Right lobe of liver (tissue), 6 donors: ENCODE results near the gene STK33. TPM values are rescaled to one million over a fixed set of nuclear protein-coding genes. Genes with fewer than 3 reads are reported as not detected.

ENCODE experiments used
- ATAC-seq, 4 donors: fragments of 200-7000 bp; cut with Tn5 transposase; one replicate each; pipeline ENCODE4 v1.9.1; 2020; ENCODE audit warnings: mild to moderate bottlenecking in 4 of 4, moderate library complexity in 4 of 4
- DNase-seq, 3 donors: peaks; one replicate each; pipeline ENCODE4 v3.0.0-alpha.2; 2020
- H3K27ac ChIP-seq, 3 donors: fragments of 200-600 bp; one replicate each; pipeline ENCODE4 v1.8.0; 2022
- H3K27me3 ChIP-seq, 2 donors: fragments of 200-600 bp; one replicate each; pipeline ENCODE4 v1.8.0; 2022
- H3K36me3 ChIP-seq, 4 donors: fragments of 200-600 bp; sonication (generic) in 1 of 4; one replicate each; pipeline versions ENCODE4 v1.5.1 to v1.8.0; 2017 to 2022; ENCODE audit warnings: control low read depth in 1 of 4
- H3K4me1 ChIP-seq, 4 donors: fragments of 200-600 bp; sonication (generic) in 1 of 4; one replicate each; pipeline versions ENCODE4 v1.5.1 to v1.8.0; 2017 to 2022; ENCODE audit warnings: control low read depth in 1 of 4
- H3K4me3 ChIP-seq, 3 donors: fragments of 200-600 bp; one replicate each; pipeline ENCODE4 v1.8.0; 2022
- H3K9me3 ChIP-seq, 4 donors: fragments of 200-600 bp; sonication (generic) in 1 of 4; one replicate each; pipeline versions ENCODE4 v1.5.1 to v1.8.0; 2017 to 2022; ENCODE audit warnings: control low read depth in 1 of 4
- CTCF ChIP-seq, 4 donors: fragments of 200-600 bp in 3 of 4; fragments of 450-650 bp in 1 of 4; IDR thresholded peaks; one replicate each; pipeline versions ENCODE4 v1.5.1 to v1.8.0; 2016 to 2022; ENCODE audit warnings: antibody characterized with exemption in 4 of 4, mild to moderate bottlenecking in 2 of 4
- POLR2A ChIP-seq: fragments of 450-650 bp; IDR thresholded peaks from one replicate; pipeline ENCODE4 v1.6.1; 2017; ENCODE audit warnings: antibody characterized with exemption, mild to moderate bottlenecking
- WGBS: methylation state at CpG from one replicate; pipeline ENCODE4 v1.1.6; 2018; ENCODE audit warnings: low coverage, low lambda C conversion rate; ENCODE audit not compliant: insufficient coverage; ENCODE audit errors: missing lambda C conversion rate; 5-methylcytosine and 5-hydroxymethylcytosine counted together
- intact Hi-C, 2 donors: fragments of 100-400 bp; cut with DNase I; formaldehyde crosslinking; loops; one replicate each; pipeline versions ENCODE4 v1.11.2 to v1.14.1; 2022
- total RNA-seq, 6 experiments: library from RNA; depleted of rRNA in 2 of 6; stranded (reverse); fragments of >200 nt in 2 of 6; fragmentation: NEBNext Ultra II Directional in 3 of 6; extraction: Animal tissue kit (Norgen Biotek cat#: 25700) in 3 of 6; gene quantifications; one replicate each; pipeline versions ENCODE4 v1.1.0 to v1.2.4, GENCODE V29; 2016 to 2023
- donor health status: DM: no; HTN: yes; CAD: no.
- donor health status: DM: no; HTN: no; CAD: no.
- donor health status: DM: no; HTN: no; CAD: no.
- donor health status: DM: no; HTN: yes; CAD: no.
- donor health status: DM: no; HTN: yes; CAD: no.

Gene STK33
- total RNA-seq, 6 experiments from 2014 or later: 0.12 to 1.1 (median 0.42) TPM; not detected in 2

- peaks cover 0 to 30% (median 16%) of the 10 kb centered on the region in 4 donors for H3K36me3 ChIP-seq
- no peak overlapping the region for H3K27ac ChIP-seq
- WGBS: 71% methylated on average over 1 of the region's 3 CpGs
- H3K9me3 ChIP-seq: peaks cover 0 to 3% (median 0%) of the 10 kb centered on the region in 4 donors
- ATAC-seq (no peak), DNase-seq (no peak)
- H3K4me3 ChIP-seq: no peak overlapping the region
- no peaks in the 10 kb centered on the region for H3K4me1 ChIP-seq
- no peak for TF ChIP-seq CTCF (IDR thresholded peaks at IDR 0.05)
- no peak for TF ChIP-seq POLR2A
- intact Hi-C loops: no loop called here
- H3K27me3 ChIP-seq: no peaks in the 10 kb centered on the region
Measured at GRCh38 chr11:8639655-8640054, 45.6 kb upstream of the STK33 start.

GRCh38 chr11:8638300-8638699 lies 44.3 kb upstream of the STK33 start:
- Histone ChIP-seq H3K4me3 (no peak overlapping the region), H3K27ac (no peak overlapping the region), H3K36me3 (peaks cover 0 to 33% (median 14%) of the 10 kb centered on the region in 4 donors), H3K27me3 (no peaks in the 10 kb centered on the region), H3K9me3 (peaks cover 0 to 3% (median 0%) of the 10 kb centered on the region in 4 donors), H3K4me1 (no peaks in the 10 kb centered on the region)
- TF ChIP-seq POLR2A (no peak), CTCF (IDR thresholded peaks at IDR 0.05) (no peak)
- DNase-seq: no peak
- ATAC-seq: no peak
- WGBS: 92% methylated on average over 4 of the region's 5 CpGs
- intact Hi-C loops: no loop called here

- Histone ChIP-seq H3K27me3 (no peaks in the 10 kb centered on the region), H3K9me3 (peaks cover 0 to 3% (median 0%) of the 10 kb centered on the region in 4 donors), H3K27ac (no peak overlapping the region), H3K36me3 (peaks cover 0 to 23% (median 11%) of the 10 kb centered on the region in 4 donors), H3K4me1 (peaks cover 0 to 3% (median 0%) of the 10 kb centered on the region in 4 donors), H3K4me3 (no peak overlapping the region)
- WGBS: 61% methylated on average over 2 of the region's 2 CpGs
- no peak for ATAC-seq
- intact Hi-C loops: no loop called here
- DNase-seq: no peak
- no peak for TF ChIP-seq CTCF (IDR thresholded peaks at IDR 0.05)
Measured at GRCh38 chr11:8636127-8636526, 42.1 kb upstream of the STK33 start.

GRCh38 chr11:8634498-8634897 lies 40.5 kb upstream of the STK33 start:
- Histone ChIP-seq H3K27me3 (no peaks in the 10 kb centered on the region), H3K4me1 (peaks cover 0 to 7% (median 0%) of the 10 kb centered on the region in 4 donors), H3K27ac (no peak overlapping the region), H3K4me3 (no peak overlapping the region), H3K9me3 (peaks cover 0 to 3% (median 0%) of the 10 kb centered on the region in 4 donors), H3K36me3 (peaks cover 0 to 19% (median 7%) of the 10 kb centered on the region in 4 donors)
- intact Hi-C loops: no loop called here
- 100% methylated on average over 3 of the region's 6 CpGs for WGBS
- TF ChIP-seq CTCF (IDR thresholded peaks at IDR 0.05) (no peak), POLR2A (no peak)
- ATAC-seq (no peak), DNase-seq (no peak)
